Activated effector memory CD4-positive, alpha-beta T cell treated with Interleukin-2 at 50 U/mL for 16 hours (primary cell): ENCODE results near the gene SIRT7.
A peak's percentile ranks its signal among the peaks of the same experiment; 100 is the strongest.

Experiments used
- DNase-seq: peaks from one replicate; pipeline ENCODE4 v3.0.0-alpha.2; 2020

Gene SIRT7

GRCh38 chr17:81931557-81932332, 13.8 kb upstream of the SIRT7 start:
- DNase-seq = no peak

GRCh38 chr17:81931189-81931556, 13.2 kb upstream of the SIRT7 start:
- DNase-seq = no peak

DNA sequence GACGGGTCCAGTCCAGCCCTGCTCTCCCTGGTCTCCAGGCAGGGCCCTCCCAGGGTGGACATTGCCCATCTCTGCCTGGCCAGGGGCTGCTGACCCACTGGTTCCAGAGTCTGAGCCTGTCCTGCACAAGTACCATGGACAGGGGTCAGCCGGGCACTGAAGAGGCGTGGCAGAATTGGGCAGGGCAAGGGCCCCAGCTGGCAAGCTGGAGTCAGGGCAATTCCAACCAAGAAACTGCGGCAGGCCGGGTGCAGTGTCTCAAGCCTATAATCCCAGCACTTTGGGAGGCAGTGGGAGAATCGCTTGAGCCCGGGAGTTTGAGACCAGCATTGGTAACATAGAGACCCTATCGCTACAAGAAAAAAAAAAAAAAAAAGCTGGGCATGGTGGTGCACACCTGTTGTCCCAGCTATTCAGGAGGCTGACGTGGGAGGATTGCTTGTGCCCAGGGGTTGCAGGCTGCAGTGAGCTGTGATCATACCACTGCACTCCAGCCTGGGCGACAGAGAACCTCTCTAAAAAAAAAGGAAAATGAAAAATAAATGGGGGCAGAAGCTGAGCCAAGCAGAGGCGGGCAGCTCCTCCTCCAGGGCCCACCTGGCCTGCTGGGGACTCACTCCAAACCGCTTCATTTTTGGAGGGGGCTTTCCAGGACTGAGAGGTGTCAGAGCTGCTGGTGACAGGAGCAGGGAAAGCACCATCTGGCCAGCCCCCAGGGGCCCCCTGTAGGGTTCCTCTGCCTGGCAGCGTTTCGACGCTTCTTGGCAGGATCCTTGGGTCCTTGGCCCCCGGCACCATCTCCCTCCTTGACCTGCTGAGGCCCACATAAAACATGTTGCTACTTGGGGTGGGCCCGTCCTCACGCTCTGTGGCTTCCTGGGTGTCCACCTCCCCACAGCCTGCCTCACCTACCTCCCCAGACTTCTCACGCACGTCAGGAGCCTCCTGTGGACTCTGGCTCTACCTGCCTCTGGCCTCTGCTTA, 12.5 kb upstream of the SIRT7 start:
- no peak for DNase-seq

GRCh38 chr17:81929253-81930141, 11.5 kb upstream of the SIRT7 start:
- DNase-seq = no peak

- no peak for DNase-seq
Measured at GRCh38 chr17:81928544-81929252, 10.7 kb upstream of the SIRT7 start.

DNA sequence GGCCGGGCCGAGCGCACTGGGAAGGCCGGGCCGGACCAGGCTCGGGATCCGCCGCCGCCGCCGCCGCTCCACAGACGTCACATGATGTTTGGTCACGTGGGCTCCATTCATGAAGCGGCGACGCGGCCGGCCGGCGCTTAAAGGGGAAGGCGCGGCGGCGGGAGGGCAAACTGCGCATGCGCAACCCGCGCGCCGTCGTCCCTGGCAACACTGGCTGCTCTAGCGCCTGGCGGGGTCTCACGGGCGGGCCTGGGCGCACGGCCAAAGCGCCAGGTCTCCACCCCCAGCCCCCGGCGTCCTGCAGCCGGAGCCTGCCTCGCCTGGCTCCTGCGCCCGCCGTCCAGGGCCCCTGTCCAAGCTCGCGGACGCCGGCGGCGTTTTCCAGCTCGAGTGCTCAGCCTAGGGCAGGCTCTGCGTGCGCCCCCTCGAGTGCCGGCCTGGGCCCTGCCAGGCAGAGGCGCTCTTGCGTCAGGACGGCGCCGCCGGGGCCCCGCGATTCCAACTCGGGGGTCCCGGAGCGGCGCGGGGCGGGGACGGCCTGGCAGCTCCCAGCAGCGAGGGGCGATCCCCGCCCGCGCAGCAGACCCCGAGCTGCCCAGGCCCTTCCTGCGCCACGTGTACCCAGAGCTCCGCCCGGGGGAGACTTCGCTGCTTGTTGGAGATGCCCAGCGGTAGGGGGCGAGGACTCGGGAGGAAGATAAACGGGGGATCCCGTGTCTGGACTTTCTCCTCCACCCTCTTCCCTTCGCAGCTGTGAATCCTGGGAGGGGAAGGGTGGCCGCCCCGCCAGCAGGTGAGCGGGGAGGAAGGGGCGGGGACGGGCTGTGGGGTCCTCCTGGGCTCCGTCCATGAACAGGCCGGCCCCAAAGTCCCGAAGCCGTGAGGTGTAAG, 9.9 kb upstream of the SIRT7 start, which contains the start of gene MAFG:
TSS of gene MAFG (minus strand) at position 83 of the 891 bp plus-strand sequence. CDS start 4,550 bp downstream, outside the sequence.
- peak; percentile 80 for DNase-seq

DNA sequence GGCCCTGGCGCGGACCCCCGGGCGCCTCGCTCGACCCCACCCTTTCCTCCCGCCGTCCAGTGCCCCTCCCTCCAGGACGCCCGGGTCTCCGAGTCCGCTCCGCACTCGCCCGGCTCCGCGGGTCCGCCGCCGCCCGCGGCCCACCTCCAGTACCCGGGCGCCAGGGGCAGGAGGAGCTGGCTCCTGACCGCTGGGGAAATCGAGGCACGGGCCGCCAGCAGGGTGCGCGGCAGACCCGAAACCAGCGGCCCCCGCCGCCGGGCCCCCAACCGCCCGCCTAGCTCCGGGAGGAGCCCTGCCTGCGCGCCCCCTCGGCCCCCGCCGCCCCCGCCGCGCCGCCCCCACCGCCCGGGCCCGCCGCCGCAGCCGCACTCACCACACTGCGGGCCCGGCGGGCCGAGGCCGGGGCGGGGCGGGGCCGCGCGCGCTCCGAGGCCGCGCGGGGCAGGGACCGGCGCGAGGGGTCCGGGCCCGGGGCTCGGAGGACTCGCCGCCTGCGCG, 9.2 kb upstream of the SIRT7 start:
- DNase-seq = no peak

GRCh38 chr17:81926451-81927151, 8.6 kb upstream of the SIRT7 start:
- peak; percentile 36 for DNase-seq

GRCh38 chr17:81925860-81926450, 8.0 kb upstream of the SIRT7 start:
- no peak for DNase-seq

DNA sequence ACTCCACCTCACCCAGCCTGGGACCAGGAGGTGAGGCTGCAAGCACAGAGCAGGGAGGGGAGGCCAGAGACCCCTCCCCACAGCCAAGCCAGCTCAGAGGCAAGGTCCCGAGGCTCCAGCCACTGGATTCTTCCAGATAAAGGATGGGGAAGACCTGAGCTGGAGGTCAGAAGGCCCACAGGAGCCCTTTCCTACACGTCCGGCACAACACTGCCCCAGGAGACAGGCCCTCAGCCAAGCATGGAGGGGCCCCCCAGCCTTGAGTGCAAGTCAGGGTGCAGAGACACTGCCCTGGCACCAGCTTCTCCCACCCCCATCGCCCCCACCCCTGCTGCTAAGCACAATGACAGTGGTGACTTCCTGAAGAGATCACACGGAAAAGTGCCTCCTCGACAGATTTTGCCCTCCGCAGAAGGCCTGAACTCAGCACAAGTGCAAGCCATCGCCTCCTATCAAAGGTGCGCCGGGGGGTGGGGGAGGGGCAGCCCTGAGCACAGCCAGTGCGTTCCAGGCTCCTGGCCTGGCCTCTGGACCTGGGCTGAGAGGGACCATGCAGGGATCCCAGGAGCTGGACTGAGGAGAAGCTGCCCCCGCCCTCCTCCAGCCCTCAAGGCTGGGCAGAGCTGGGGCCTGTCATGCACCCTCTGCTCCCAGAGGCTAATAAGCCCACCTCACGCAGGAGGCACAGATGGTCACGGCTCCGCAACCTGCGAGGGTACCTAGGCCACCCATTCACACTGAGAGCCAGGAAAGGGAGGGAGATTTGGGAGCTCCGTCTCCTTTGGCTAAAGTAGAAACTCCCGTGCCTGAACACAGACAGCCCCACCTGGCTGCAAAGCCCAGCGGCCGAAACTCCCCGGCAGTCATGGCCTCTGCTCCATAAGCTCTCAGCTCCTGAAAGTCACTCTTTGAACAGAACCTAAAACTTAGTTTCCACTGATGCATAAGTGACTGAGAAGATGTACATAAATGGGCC, 6.9 kb upstream of the SIRT7 start:
- DNase-seq = no peak

DNA sequence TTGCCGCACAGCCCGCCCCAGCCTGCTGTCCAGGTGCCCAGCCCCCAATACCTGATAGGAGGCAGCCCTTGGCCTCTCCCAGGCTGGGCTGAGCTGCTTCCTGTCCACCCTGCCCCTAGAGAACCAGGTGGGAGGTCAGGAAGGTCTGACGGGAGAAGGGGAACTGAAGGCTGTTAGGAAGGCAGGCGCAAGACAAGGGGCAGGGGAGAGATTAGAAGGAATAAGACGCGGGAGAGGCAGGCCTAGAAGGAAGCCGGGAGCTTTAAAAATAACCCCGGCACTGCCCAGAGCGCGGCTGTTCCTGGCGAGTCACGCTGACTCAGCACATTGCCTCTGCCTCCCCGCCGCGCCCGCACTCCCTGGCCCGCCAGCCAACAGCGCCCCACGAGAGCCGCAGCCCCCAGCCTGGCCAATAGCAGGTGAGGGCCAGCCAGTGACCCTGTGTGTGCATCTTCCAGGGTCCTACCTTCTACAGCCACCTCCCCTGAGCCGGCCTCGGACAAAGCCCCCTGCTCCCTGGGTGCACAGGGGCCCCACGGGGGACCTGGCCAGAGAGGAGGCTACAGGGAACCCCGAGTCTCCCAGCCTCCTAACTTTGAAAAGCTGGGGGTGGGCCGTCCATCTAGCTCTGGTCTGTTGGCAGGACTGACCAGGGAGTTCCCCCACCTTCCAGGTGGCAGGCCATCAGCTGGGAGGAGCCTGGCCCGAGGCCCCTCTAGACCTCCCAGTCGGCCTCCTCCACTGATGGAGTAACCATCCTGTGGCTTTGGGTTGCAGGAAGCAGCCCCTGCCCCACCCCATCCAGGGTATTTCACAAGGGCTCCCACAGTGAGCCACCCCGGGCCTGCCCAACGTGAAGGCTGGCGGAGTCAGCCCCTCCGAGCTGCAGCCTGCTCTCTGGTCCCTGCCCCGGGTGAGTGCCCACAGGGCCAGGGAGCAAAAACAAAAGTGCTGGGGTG, 5.6 kb upstream of the SIRT7 start:
- no peak for DNase-seq

- no peak for DNase-seq
Measured at GRCh38 chr17:81922566-81923301, 4.8 kb upstream of the SIRT7 start.

GRCh38 chr17:81921996-81922565, 4.1 kb upstream of the SIRT7 start:
- DNase-seq = no peak

DNA sequence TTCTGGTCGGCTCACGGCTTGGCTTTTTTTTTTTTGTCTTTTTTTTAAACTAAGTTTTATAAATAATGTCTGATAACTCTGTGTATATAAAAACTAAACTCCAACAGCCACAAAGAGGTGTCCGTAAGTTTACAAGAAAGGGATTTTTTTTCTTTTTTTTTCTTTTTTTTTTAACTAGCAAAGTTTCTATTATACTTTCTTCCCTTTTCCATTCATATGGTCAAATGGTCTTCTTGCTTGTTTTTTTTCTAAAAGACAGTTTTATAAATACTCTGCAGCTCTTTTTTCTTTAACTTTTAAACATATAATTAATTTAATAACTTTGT, 3.5 kb upstream of the SIRT7 start:
- DNase-seq = no peak

DNA sequence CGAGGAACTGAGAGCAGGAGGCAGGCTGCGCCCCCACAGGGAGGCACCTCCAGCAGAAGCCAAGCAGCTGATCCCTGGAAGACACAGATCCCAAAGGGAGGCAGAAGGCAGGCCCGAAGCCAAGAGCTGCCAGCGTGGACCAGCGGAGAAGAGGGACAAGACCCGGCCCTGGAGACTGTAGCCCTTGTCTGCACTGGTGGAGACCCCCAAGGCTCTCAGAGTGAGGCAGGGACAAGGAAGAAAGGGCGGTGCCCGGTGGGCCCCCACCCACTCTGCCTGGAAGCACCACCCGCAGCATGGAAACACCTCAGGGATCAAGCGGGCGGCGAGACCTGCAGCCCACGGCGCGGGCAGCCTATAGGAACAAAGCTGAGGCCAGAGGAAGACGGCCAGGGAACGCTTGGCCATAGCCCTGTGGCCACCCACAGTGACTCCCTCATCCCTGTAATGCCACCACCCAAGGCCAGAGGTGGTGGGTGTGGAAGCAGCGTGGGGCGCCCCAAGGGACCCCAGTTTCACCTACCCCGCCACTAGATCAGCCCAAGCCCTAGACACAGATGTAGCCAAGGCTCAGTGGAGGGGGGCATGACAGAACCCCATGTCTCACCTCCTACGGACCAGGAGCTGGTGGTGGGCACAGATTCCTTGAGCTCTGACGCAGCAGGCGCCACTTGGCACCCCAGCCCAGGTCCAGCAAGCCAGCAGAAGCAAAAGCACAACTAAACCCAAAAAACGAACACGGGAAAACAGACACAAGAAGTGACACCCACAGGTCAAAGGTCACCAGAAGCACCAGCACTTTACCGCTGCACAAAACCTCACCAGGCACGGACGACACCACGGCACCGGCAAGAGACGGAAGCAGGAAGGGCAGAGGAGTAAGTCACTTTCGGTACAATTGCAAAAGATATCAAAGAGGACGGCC, 2.9 kb upstream of the SIRT7 start:
- DNase-seq = no peak
